ENCODE data around the gene SGSM2. TPM values are rescaled to one million over a fixed set of nuclear protein-coding genes. Genes with fewer than 3 reads are reported as not detected.
A peak's percentile ranks its signal among the peaks of the same experiment; 100 is the strongest.

Gene SGSM2, protein sequence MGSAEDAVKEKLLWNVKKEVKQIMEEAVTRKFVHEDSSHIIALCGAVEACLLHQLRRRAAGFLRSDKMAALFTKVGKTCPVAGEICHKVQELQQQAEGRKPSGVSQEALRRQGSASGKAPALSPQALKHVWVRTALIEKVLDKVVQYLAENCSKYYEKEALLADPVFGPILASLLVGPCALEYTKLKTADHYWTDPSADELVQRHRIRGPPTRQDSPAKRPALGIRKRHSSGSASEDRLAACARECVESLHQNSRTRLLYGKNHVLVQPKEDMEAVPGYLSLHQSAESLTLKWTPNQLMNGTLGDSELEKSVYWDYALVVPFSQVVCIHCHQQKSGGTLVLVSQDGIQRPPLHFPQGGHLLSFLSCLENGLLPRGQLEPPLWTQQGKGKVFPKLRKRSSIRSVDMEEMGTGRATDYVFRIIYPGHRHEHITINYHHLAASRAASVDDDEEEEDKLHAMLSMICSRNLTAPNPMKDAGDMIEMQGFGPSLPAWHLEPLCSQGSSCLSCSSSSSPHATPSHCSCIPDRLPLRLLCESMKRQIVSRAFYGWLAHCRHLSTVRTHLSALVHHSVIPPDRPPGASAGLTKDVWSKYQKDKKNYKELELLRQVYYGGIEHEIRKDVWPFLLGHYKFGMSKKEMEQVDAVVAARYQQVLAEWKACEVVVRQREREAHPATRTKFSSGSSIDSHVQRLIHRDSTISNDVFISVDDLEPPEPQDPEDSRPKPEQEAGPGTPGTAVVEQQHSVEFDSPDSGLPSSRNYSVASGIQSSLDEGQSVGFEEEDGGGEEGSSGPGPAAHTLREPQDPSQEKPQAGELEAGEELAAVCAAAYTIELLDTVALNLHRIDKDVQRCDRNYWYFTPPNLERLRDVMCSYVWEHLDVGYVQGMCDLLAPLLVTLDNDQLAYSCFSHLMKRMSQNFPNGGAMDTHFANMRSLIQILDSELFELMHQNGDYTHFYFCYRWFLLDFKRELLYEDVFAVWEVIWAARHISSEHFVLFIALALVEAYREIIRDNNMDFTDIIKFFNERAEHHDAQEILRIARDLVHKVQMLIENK
- total RNA-seq (37.6 TPM), polyA plus RNA-seq (61.1 TPM)

- H3K4me1 ChIP-seq (ENCODE audit: insufficient read depth) = no peaks in the 10 kb centered on the region
- peak within 1 kb of the TSS; percentile 98 for H3K4me3 ChIP-seq (ENCODE audit: low read depth, low read length)
- peaks cover 3% of the 10 kb centered on the region for H3K36me3 ChIP-seq (ENCODE audit: insufficient read depth)
- peak within 1 kb of the TSS; percentile 90 for H3K27ac ChIP-seq (ENCODE audit: low read depth)
- no peak for DNase-seq (ENCODE audit: extremely low spot score)
- under 1% methylated on average over 77 of the region's 77 CpGs for WGBS
These were observed at the start of gene SGSM2 for GRCh38 chr17:2336852-2337543. TSS of gene SGSM2 (plus strand) at chr17:2337501. CDS start at chr17:2337689, 188 bp downstream.

DNA sequence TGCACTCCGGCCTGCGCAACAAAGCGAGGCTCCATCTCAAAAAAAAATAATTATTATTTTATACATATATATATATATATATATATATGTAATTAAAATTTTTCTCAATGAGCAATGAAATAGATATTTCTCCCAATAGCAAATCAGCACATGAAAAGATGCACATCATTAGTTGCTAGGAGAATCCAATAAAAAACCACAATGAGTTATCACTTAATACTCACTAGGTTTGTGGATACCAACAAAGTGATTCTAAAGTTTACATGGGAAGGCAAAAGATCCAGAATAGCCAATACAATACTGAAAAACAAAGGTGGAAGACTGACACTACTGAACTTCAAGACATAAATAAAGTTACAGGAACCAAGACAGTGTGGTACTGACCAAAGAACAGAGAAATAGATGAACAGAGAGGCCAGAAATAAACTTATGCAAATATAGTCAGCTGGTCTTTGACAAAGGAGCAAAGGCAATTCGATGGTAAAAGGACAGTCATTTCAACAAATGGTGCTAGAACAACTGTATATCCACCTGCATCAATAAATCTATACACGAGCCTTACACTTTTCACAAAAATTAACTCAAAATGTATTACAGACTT, 47.3 kb upstream of the SGSM2 start:
- Histone ChIP-seq H3K36me3 (ENCODE audit: insufficient read depth) (peaks cover 7% of the 10 kb centered on the region), H3K4me3 (ENCODE audit: low read depth, low read length) (no peak overlapping the region), H3K4me1 (ENCODE audit: insufficient read depth) (no peaks in the 10 kb centered on the region), H3K27ac (ENCODE audit: low read depth) (no peak overlapping the region)
- WGBS = 95% methylated on average over 5 of the region's 5 CpGs
- DNase-seq (ENCODE audit: extremely low spot score) = no peak

DNA sequence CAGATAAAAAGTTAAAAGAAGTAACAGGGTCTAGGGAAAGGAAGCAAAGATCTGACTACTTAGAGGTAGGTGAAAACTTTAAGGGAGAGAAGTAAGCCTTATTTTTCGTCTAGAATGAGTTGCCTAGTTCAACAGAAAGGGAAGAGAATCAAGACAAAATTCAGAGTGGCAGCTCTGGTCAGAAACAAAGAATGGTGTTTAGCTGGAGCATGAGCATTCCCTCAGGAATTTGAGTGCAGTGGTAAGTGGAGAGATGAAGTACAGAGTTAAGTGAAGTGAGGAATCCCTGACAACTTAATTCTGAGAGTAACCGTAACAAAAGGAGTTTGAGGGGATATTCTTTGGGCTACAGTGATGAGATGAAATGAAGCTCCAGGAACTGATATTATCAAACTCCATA, 45.2 kb upstream of the SGSM2 start:
- Histone ChIP-seq H3K27ac (ENCODE audit: low read depth) (no peak overlapping the region), H3K4me1 (ENCODE audit: insufficient read depth) (no peaks in the 10 kb centered on the region), H3K4me3 (ENCODE audit: low read depth, low read length) (no peak overlapping the region), H3K36me3 (ENCODE audit: insufficient read depth) (peaks cover 7% of the 10 kb centered on the region)
- 83% methylated on average over 2 of the region's 2 CpGs for WGBS
- DNase-seq (ENCODE audit: extremely low spot score) = no peak

- Histone ChIP-seq H3K27ac (ENCODE audit: low read depth) (no peak overlapping the region), H3K36me3 (ENCODE audit: insufficient read depth) (peaks cover 5% of the 10 kb centered on the region), H3K4me3 (ENCODE audit: low read depth, low read length) (no peak overlapping the region), H3K4me1 (ENCODE audit: insufficient read depth) (no peaks in the 10 kb centered on the region)
- 88% methylated on average over 1 of the region's 1 CpG for WGBS
- no peak for DNase-seq (ENCODE audit: extremely low spot score)
These were observed 41.7 kb upstream of the SGSM2 start for GRCh38 chr17:2295575-2295974.

DNA sequence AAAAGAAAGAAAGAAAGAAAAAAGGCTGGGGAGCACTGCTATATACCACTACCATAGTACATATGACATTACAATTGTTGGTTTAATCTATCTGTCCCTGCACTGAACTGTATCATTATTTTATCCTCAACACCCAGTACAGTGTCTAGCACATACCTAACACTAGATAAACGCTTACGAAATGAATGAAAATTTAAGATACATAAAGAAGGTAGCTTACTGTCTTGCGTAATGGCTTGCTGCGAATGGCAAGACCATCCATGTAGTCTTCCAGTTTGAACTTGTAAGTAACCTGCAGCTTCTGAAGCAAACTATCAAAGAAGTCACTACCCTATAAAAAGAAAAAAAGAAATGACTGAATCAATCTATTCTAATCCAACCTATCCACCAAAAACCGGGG, 40.3 kb upstream of the SGSM2 start:
- Histone ChIP-seq H3K36me3 (ENCODE audit: insufficient read depth) (peaks cover 3% of the 10 kb centered on the region), H3K4me1 (ENCODE audit: insufficient read depth) (no peaks in the 10 kb centered on the region), H3K4me3 (ENCODE audit: low read depth, low read length) (no peak overlapping the region), H3K27ac (ENCODE audit: low read depth) (no peak overlapping the region)
- DNase-seq (ENCODE audit: extremely low spot score) = no peak
- 89% methylated on average over 5 of the region's 5 CpGs for WGBS

DNA sequence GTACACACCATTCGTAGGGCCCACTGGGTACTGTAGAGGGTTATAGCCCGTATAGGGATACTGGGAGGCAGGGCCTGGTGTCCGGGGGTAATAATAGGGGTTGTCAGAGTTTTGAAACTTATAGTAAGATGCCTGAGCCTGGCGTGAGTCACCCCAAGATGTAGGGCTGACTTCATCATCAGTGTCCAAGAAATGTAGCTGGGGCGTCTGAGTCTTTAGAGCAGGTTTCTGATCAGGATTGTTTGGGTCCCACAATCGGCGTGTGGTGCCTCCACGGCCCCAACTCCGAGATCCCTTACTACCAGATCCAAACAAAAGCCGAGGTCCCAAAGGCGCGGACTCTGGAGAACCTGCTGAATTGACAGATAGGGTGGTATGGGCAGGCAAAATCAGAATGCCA, 38.2 kb upstream of the SGSM2 start:
- 95% methylated on average over 12 of the region's 12 CpGs for WGBS
- no peak for DNase-seq (ENCODE audit: extremely low spot score)
- H3K4me1 ChIP-seq (ENCODE audit: insufficient read depth) = no peaks in the 10 kb centered on the region
- peaks cover 3% of the 10 kb centered on the region for H3K36me3 ChIP-seq (ENCODE audit: insufficient read depth)
- H3K4me3 ChIP-seq (ENCODE audit: low read depth, low read length) = no peak overlapping the region
- H3K27ac ChIP-seq (ENCODE audit: low read depth) = no peak overlapping the region

GRCh38 chr17:2299756-2300155, 37.5 kb upstream of the SGSM2 start:
- Histone ChIP-seq H3K36me3 (ENCODE audit: insufficient read depth) (no peaks in the 10 kb centered on the region), H3K4me1 (ENCODE audit: insufficient read depth) (no peaks in the 10 kb centered on the region), H3K4me3 (ENCODE audit: low read depth, low read length) (no peak overlapping the region), H3K27ac (ENCODE audit: low read depth) (no peak overlapping the region)
- DNase-seq (ENCODE audit: extremely low spot score) = no peak
- WGBS = 93% methylated on average over 22 of the region's 22 CpGs

GRCh38 chr17:2302778-2303203, 34.5 kb upstream of the SGSM2 start:
- peak overlapping the region; percentile 82 for H3K27ac ChIP-seq (ENCODE audit: low read depth)
- DNase-seq (ENCODE audit: extremely low spot score) = no peak
- H3K36me3 ChIP-seq (ENCODE audit: insufficient read depth) = no peaks in the 10 kb centered on the region
- no peaks in the 10 kb centered on the region for H3K4me1 ChIP-seq (ENCODE audit: insufficient read depth)
- peak overlapping the region; percentile 89 for H3K4me3 ChIP-seq (ENCODE audit: low read depth, low read length)
- WGBS = 1% methylated on average over 12 of the region's 12 CpGs

DNA sequence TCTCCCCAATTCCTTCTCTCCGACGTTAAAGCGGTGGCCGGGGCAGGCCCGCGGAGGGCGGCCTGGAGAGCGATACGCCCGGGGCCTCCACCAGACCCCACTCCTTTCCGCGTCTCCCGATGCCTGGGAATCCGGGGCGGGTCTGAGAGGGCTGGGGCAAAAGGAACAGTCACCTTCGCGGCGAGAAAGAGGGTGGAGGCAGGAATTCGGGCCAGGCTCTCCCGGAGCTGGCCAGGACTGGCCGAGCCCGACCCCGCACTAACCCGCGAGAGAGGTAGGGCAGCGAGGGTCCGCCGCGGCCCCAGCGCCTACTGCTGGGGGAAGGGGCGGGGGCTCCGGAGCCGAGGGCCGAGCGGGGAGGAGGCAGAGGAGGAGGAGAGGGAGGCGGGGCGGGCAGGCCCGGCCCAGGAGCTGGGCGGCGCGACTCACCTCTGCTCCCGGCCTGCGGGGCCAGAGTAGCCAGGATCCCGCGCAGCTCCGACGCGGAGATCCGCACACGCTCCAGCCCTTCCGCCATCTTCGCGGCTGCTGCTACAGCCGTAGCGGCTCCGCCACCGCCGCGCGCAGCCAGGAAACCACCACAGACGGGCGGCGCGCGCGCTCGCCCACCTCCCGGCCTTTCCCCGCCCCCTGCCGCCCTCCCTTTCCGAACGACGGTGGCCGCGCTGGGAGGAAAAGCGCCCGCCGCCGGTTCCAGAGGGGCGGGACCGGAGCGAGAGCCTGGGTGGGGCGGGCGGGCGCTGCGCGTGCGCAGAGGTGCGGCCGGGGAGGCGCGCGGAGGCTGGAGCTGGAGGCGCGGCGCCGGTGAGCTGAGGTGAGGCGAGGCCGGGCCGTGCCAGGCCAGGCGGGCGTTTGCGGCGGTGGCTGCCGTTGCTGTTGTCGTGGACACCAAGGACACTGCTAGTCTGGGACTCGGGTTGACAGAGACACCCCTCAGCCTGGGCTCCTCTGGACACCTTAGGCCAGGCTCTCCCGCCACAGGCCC, 33.8 kb upstream of the SGSM2 start, which contains the start of the genes SMG6 and SRR:
Gene SMG6, minus strand, starts transcription at position 582 of the 985 bp plus-strand sequence. Its CDS starts 65 bp downstream, at position 517.
Gene SRR, plus strand, starts transcription at position 747 of the 985 bp plus-strand sequence. CDS start 11,611 bp downstream, outside the sequence.
- peak within 1 kb of the TSS; percentile 89 for H3K4me3 ChIP-seq (ENCODE audit: low read depth, low read length)
- WGBS = under 1% methylated on average over 108 of the region's 108 CpGs
- peak within 1 kb of the TSS; percentile 82 for H3K27ac ChIP-seq (ENCODE audit: low read depth)
- no peaks in the 10 kb centered on the region for H3K4me1 ChIP-seq (ENCODE audit: insufficient read depth)
- no peaks in the 10 kb centered on the region for H3K36me3 ChIP-seq (ENCODE audit: insufficient read depth)
- peak; percentile 57 for DNase-seq (ENCODE audit: extremely low spot score)

DNA sequence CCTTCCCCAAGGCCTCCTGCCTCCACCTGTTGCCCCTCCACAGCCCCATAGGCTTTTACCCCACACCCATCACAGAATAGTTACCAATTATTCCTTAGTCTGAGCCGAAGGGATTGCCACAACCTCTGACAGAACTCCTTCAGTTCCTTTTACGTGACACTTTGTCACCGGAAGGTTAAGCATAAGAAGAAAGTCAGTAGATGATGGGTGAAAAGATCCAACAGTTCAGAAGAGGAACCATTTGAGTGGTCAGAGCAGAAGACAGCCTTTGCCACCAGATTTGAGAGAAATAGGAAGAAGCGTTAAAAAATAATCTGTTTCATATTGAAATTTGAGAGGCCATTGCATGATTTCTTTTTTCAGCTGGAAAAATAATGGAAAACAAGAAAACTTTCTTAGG, 32.4 kb upstream of the SGSM2 start:
- Histone ChIP-seq H3K27ac (ENCODE audit: low read depth) (no peak overlapping the region), H3K4me1 (ENCODE audit: insufficient read depth) (no peaks in the 10 kb centered on the region), H3K36me3 (ENCODE audit: insufficient read depth) (no peaks in the 10 kb centered on the region), H3K4me3 (ENCODE audit: low read depth, low read length) (no peak overlapping the region)
- WGBS = 88% methylated on average over 4 of the region's 4 CpGs
- no peak for DNase-seq (ENCODE audit: extremely low spot score)

DNA sequence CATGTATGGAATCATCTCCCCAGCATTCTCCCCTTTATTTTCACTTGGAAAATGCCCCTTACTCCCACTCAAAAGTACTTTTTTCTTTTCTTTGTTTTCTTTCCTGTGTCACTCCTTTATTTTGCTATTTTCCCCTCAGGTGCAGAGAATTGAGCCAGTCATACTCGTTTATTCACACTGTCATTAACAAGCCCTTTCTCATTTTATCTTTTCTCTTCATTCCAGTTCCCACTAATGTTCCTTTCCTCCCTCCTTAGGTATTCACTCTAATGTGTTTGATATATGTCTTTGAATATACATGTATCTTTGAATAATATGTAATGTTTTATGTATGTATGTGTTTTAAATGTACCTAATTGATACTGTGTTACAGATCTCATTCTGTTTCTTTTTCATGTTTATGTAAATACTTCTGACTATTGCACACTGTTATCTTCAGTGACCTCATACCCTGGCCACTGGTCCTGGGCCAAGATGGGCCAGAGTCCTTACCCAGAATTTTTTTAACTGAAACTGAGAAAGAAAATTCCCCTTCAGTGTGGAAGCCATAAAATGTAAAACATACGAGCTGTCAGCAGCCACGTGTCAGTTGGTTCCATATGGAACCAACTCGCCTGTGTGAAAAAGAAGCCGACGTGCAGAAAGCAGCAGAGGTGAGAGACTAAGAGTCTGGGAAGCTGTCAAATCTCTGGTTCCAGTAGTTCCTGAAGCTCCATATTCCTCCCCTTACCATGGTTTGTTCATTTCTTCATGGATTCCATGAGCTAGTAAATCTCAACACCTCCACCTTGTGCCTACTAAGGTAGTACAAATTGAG, 27.8 kb upstream of the SGSM2 start:
- Histone ChIP-seq H3K36me3 (ENCODE audit: insufficient read depth) (no peaks in the 10 kb centered on the region), H3K4me3 (ENCODE audit: low read depth, low read length) (no peak overlapping the region), H3K4me1 (ENCODE audit: insufficient read depth) (no peaks in the 10 kb centered on the region), H3K27ac (ENCODE audit: low read depth) (no peak overlapping the region)
- WGBS = 39% methylated on average over 6 of the region's 6 CpGs
- DNase-seq (ENCODE audit: extremely low spot score) = no peak

Measured in urinary bladder (tissue), 4 donors.